Mesendoderm (in vitro differentiated cells): ENCODE measurements around the gene ZNF43.
"Not testable (repeated sequence)": the region's sequence is repeated elsewhere in the genome, so short reads cannot be mapped to it uniquely, and the experiment has no call there.

Source experiments
- DNase-seq: peaks from one replicate; pipeline ENCODE4 v3.0.0; 2013
- H2AK5ac ChIP-seq: 2 replicates; pipeline ENCODE4 v1.6.1; 2013; ENCODE audit warnings: low read length, inconsistent platforms
- H2BK120ac ChIP-seq: 2 replicates; pipeline ENCODE4 v1.6.1; 2013; ENCODE audit warnings: low read depth, mild to moderate bottlenecking, low read length, moderate library complexity, mixed read lengths
- H2BK15ac ChIP-seq: replicated peaks from 2 replicates; pipeline ENCODE4 v1.6.1; 2013; ENCODE audit warnings: low read depth, mild to moderate bottlenecking, moderate library complexity
- H2BK5ac ChIP-seq: 2 replicates; pipeline ENCODE4 v1.6.1; 2013; ENCODE audit warnings: low read length, inconsistent platforms
- H3K18ac ChIP-seq: 2 replicates; pipeline ENCODE4 v1.6.1; 2013; ENCODE audit warnings: mild to moderate bottlenecking, low read length, mixed read lengths
- H3K23ac ChIP-seq: one replicate; pipeline ENCODE4 v1.6.1; 2013; ENCODE audit warnings: low read length
- H3K27ac ChIP-seq: 2 replicates; pipeline ENCODE4 v1.5.1; 2013; ENCODE audit warnings: low read depth, mild to moderate bottlenecking, inconsistent platforms, low read length, moderate library complexity
- H3K27me3 ChIP-seq: 2 replicates; pipeline ENCODE4 v1.6.1; 2013; ENCODE audit warnings: low read length, control low read depth, mild to moderate bottlenecking, inconsistent platforms; ENCODE audit not compliant: insufficient read depth, poor library complexity
- H3K36me3 ChIP-seq: 2 replicates; pipeline ENCODE4 v1.6.1; 2013; ENCODE audit warnings: low read length, inconsistent platforms; ENCODE audit not compliant: control insufficient read depth, insufficient read depth
- H3K4ac ChIP-seq: one replicate; pipeline ENCODE4 v1.6.1; 2013; ENCODE audit warnings: low read depth, mild to moderate bottlenecking, low read length, moderate library complexity
- H3K4me1 ChIP-seq: 2 replicates; pipeline ENCODE4 v1.6.1; 2013; ENCODE audit warnings: low read depth, low read length, inconsistent platforms; ENCODE audit not compliant: control insufficient read depth
- H3K4me2 ChIP-seq: 2 replicates; pipeline ENCODE4 v1.6.1; 2013; ENCODE audit warnings: low read length
- H3K4me3 ChIP-seq: 2 replicates; pipeline ENCODE4 v1.5.1; 2013; ENCODE audit warnings: mild to moderate bottlenecking, low read length
- H3K56ac ChIP-seq: one replicate; pipeline ENCODE4 v1.6.1; 2013; ENCODE audit warnings: low read length
- H3K79me1 ChIP-seq: 2 replicates; pipeline ENCODE4 v1.6.1; 2013; ENCODE audit warnings: low read length, inconsistent platforms
- H3K79me2 ChIP-seq: 2 replicates; pipeline ENCODE4 v1.6.1; 2013; ENCODE audit warnings: mild to moderate bottlenecking, low read length; ENCODE audit not compliant: control insufficient read depth, insufficient read depth
- H3K9ac ChIP-seq: 2 replicates; pipeline ENCODE4 v1.6.1; 2013; ENCODE audit warnings: low read length, inconsistent platforms
- H4K5ac ChIP-seq: one replicate; pipeline ENCODE4 v1.6.1; 2013; ENCODE audit warnings: low read length
- H4K8ac ChIP-seq: one replicate; pipeline ENCODE4 v1.6.1; 2013; ENCODE audit warnings: low read depth, mild to moderate bottlenecking, control low read depth, low read length, moderate library complexity
- WGBS: extraction: QIAGEN DNeasy Blood & Tissue Kit; methylation state at CpG from one replicate; pipeline ENCODE4 v1.1.7; 2013; ENCODE audit warnings: low lambda C conversion rate, missing lambda C conversion rate; ENCODE audit not compliant: insufficient coverage; ENCODE audit errors: extremely low coverage; 5-methylcytosine and 5-hydroxymethylcytosine counted together

The ZNF43 gene

GRCh38 chr19:21765151-21765550, 70.8 kb downstream of the ZNF43 start:
- Histone ChIP-seq H3K27me3 (no peaks in the 10 kb centered on the region), H2BK5ac (no peak overlapping the region), H4K5ac (no peak overlapping the region), H3K56ac (no peak overlapping the region), H4K8ac (no peak overlapping the region), H2AK5ac (no peak overlapping the region), H3K18ac (no peak overlapping the region), H3K4me2 (no peak overlapping the region), H3K9ac (no peak overlapping the region), H3K36me3 (peaks cover 2% of the 10 kb centered on the region), H2BK120ac (no peak overlapping the region), H3K4ac (no peak overlapping the region), H3K79me1 (peaks cover 1% of the 10 kb centered on the region), H3K23ac (no peak overlapping the region), H3K4me3 (no peak overlapping the region), H3K4me1 (no peaks in the 10 kb centered on the region), H3K79me2 (peaks cover 17% of the 10 kb centered on the region), H3K27ac (no peak overlapping the region), H2BK15ac (no peak overlapping the region)
- peak; percentile 7 for DNase-seq

GRCh38 chr19:21761547-21761946, 74.4 kb downstream of the ZNF43 start:
- H3K4me3 ChIP-seq, H3K56ac ChIP-seq, H4K8ac ChIP-seq, H2AK5ac ChIP-seq, H3K27ac ChIP-seq, H3K4ac ChIP-seq, H3K18ac ChIP-seq, H3K36me3 ChIP-seq, H3K4me1 ChIP-seq, H2BK120ac ChIP-seq, H2BK15ac ChIP-seq, H3K4me2 ChIP-seq, H4K5ac ChIP-seq, H2BK5ac ChIP-seq, H3K79me1 ChIP-seq, DNase-seq, H3K9ac ChIP-seq, H3K27me3 ChIP-seq, H3K23ac ChIP-seq: not testable (repeated sequence)
- no CpG with 5 or more reads among the region's 2 CpGs for WGBS
- H3K79me2 ChIP-seq = peaks cover 21% of the 10 kb centered on the region

- H3K27me3 ChIP-seq = no peaks in the 10 kb centered on the region
- no peak overlapping the region for H4K5ac ChIP-seq
- H3K4ac ChIP-seq = no peak overlapping the region
- H3K4me1 ChIP-seq = no peaks in the 10 kb centered on the region
- DNase-seq = no peak
- no peak overlapping the region for H4K8ac ChIP-seq
- H2BK5ac ChIP-seq = no peak overlapping the region
- H3K79me2 ChIP-seq = peaks cover 19% of the 10 kb centered on the region
- H3K36me3 ChIP-seq = peaks cover 4% of the 10 kb centered on the region
- no peak overlapping the region for H3K9ac ChIP-seq
- H3K27ac ChIP-seq = no peak overlapping the region
- no CpG with 5 or more reads among the region's 3 CpGs for WGBS
- no peak overlapping the region for H3K4me2 ChIP-seq
- no peak overlapping the region for H3K18ac ChIP-seq
- no peak overlapping the region for H3K23ac ChIP-seq
- no peak overlapping the region for H3K4me3 ChIP-seq
- H3K56ac ChIP-seq = no peak overlapping the region
- H3K79me1 ChIP-seq = peaks cover 9% of the 10 kb centered on the region
- no peak overlapping the region for H2BK120ac ChIP-seq
- no peak overlapping the region for H2AK5ac ChIP-seq
- no peak overlapping the region for H2BK15ac ChIP-seq
Observed at GRCh38 chr19:21758296-21758695, 77.7 kb downstream of the ZNF43 start.

- H2BK120ac ChIP-seq, H3K23ac ChIP-seq, H3K56ac ChIP-seq, H4K5ac ChIP-seq, H3K4me2 ChIP-seq, DNase-seq, H4K8ac ChIP-seq, H3K27ac ChIP-seq, H2AK5ac ChIP-seq, H3K4ac ChIP-seq, H2BK5ac ChIP-seq, H2BK15ac ChIP-seq, H3K18ac ChIP-seq, H3K4me3 ChIP-seq, H3K36me3 ChIP-seq, H3K27me3 ChIP-seq, H3K4me1 ChIP-seq, H3K9ac ChIP-seq: not testable (repeated sequence)
- H3K79me1 ChIP-seq = peaks cover 12% of the 10 kb centered on the region
- H3K79me2 ChIP-seq = peaks cover 28% of the 10 kb centered on the region
Observed at GRCh38 chr19:21755555-21755954, 80.4 kb downstream of the ZNF43 start.
